HG03378 (cell line): ENCODE data around the gene CAPSL.
"Not testable (repeated sequence)": the region's sequence is repeated elsewhere in the genome, so short reads cannot be mapped to it uniquely, and the experiment has no call there.

ENCODE experiments used
- ATAC-seq: cut with Tn5 transposase; IDR thresholded peaks from one replicate; pipeline ENCODE4 v1.9.1; 2021; ENCODE audit warnings: mild to moderate bottlenecking, moderate library complexity; ENCODE audit not compliant: unreplicated experiment

Gene CAPSL

DNA sequence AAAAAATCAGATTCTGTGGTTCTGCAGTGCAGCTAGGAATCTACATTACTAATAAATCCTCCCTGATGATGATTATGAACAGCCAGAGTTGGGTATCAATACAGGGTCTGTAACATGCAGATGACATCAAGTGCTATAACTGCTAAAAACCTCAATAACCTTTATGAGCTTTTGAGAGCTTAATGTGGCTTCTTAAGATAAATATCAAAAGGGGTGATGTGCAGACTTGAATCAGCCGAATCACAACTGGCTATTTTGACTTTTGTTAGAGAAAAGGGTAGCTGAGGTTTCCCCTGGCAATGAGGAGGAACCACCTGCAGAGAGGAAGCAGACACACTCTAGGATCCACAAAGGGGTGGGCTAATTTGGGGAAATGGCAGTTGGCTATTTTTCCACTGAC, 30.2 kb downstream of the CAPSL start:
- no peak for ATAC-seq

- peak; percentile 54 for ATAC-seq
Observed at GRCh38 chr5:35904443-35905132, 33.8 kb downstream of the CAPSL start.

GRCh38 chr5:35903631-35904203, 34.7 kb downstream of the CAPSL start:
- ATAC-seq, result no peak

DNA sequence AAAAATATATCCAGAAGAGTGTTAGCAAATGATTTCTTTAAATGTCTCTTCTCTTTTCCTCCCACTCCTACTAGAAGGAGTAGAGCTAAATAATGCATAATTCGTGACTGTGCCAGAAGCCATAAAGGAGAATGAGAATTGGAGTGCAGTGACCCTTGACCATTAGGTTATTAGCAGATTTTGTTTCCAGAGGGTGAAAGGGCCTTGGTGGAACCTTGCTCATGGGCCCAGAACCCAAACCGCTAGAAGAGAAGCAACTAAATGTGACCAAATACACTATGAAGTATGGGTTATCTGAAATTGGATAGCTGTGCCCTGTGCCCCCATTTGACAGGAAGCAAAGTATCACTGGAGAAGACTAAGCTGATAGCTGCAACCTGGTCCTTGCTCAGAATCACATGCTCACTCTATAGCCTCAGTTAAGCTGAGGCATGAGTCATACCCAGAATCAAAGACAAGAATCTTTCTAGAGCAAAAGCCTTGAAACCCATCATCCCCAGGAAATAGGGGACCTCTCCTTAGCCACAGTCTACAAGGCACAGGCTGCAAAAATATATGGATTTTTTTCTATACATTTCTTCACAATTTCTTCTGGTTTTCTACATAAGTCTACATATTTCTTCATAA, 36.3 kb downstream of the CAPSL start:
- peak; percentile 71 for ATAC-seq

- no peak for ATAC-seq
Observed at GRCh38 chr5:35900972-35901695, 37.3 kb downstream of the CAPSL start.

GRCh38 chr5:35899800-35900199, 38.6 kb downstream of the CAPSL start:
- ATAC-seq, result no peak

- no peak for ATAC-seq
Observed at GRCh38 chr5:35898952-35899660, 39.3 kb downstream of the CAPSL start.

- ATAC-seq, result no peak
Observed at GRCh38 chr5:35894131-35894530, 44.3 kb downstream of the CAPSL start.

DNA sequence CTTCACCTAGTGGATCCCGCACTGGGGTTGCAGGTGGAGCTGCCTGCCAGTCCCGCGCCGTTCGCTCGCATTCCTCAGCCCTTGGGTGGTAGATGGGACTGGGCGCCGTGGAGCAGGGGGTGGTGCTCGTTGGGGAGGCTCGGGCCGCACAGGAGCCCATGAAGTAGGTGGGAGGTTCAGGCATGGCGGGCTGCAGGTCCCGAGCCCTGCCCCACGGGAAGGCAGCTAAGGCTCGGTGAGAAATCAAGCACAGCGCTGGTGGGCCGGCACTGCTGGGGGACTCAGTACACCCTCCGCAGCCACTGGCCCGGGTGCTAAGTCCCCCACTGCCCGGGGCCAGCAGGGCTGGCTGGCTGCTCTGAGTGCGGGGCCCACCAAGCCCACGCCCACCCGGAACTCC, 45.6 kb downstream of the CAPSL start:
- not testable (repeated sequence) for ATAC-seq

DNA sequence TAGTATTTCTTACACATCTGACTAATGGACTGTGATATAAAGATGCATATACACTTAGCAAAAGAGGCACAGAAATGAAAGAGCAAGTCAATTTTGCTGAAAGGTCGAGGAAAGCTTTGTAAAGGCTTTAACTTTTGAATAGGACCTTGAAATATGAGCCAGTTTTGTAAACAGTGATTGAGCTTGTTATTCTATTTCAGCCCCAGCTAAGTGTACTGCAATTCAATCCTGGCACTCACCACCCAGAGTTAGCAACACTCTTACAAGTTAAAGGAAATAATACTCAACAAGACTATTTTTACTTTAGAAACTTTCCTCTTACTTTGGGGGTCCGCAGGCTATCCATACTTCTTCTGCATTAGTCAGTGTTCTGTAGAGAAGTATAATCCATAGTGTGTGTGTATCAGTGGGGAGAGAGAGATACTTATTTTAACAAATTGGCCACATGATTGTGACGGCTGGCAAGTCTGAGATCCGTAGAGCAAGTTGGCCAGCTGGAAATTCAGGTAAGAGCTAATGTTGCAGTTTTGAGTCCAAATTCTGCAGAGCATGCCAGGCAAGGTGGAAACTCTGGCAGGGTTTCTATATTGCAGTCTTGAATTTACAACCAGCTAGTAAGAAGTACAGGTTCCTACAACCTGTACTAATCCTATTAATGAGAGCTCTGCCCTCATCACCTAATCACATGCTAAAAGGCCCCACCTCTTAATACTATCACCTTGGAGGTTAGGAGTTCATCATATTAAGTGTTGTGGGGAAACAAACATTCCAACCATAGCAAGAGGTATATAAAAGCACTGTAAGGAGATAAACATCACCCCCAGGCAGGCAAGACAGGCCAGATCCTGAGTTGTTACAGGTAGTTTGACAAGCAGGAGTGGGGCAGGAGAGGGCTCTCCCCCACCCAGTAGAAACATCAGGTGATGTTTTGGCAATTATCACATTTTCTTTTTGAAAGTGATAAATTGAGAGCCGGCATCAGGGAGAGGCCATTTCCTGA, 48.1 kb downstream of the CAPSL start:
- ATAC-seq, result no peak

DNA sequence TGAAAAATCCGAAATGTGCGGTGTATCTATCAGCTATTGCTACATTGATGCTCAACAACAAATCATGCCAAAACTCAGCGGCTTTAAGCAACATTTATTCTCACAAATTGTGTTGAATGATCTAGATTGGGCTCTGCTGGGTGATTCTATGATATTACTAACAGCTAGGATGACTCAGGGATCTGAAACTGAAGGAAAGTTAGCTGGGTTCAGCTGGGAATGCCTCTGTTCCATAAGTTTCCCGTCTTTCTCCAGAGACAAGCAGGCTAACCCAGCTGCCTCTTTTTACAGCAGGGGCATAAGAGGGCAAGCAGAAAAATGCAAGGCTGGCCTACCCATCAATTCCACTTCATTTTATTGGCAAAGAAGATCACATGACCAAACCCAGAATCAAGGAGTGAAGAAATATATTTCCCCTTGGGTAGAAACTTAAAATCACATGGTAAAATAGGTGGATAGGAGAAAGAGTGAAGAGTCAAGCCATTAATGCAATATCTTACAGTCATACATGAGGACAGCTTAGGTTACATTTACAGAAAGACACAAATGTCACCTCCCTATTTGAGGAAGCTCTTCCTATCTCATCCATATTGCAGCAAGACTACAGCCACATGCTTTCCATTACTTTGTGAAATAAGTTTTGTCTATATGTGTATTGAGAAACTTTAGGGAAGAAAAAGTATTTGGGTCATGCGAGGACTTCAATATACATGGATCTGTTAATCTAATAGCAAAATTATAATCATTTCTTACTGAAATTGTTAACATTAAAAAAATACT, 50.9 kb downstream of the CAPSL start:
- ATAC-seq, result no peak

- ATAC-seq, result no peak
Observed at GRCh38 chr5:35886381-35886780, 52.0 kb downstream of the CAPSL start.

GRCh38 chr5:35884773-35885172, 53.6 kb downstream of the CAPSL start:
- no peak for ATAC-seq

GRCh38 chr5:35884191-35884769, 54.1 kb downstream of the CAPSL start:
- peak; percentile 61 for ATAC-seq

DNA sequence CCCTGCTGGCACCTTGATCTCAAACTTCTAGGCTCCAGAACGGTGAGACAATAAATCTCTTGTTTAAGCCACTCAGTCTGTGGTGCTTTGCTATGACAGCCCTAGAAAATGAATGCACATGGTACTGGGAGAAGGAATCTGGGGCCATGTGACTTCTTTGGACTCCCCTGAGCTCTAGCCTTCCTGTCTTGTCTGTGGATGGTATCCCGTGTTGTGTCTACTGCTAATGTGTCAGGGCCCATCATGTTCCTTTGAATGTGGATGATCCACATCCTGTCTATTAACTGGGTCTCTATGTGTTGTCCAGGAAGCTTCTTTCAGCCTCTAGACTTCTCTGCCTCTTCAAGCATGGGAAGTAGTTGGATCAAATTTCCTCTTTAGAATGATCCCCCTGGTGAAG, 56.7 kb downstream of the CAPSL start:
- no peak for ATAC-seq

DNA sequence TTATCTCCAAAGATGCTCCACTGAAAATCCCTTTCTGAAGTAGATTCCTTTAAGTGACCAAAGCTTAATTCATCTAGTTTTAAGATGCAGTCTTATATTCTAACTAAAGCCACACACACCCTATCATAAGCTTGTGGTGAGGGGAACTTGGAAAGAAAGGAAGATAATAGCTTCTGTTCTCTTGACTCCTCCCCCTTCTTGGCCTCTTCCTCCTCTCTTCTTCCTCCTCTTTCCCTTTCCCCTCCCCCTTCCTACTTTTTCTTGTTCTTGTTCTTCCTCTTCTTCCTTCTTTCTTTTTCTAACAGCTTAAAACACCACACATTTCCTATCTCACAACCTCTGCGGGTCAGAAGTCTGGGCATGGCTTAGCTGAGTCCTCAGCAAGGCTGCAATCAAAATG, 58.3 kb downstream of the CAPSL start:
- no peak for ATAC-seq

GRCh38 chr5:35879649-35880048, 58.8 kb downstream of the CAPSL start:
- no peak for ATAC-seq

- no peak for ATAC-seq
Observed at GRCh38 chr5:35879096-35879495, 59.3 kb downstream of the CAPSL start.

GRCh38 chr5:35878079-35878478, 60.3 kb downstream of the CAPSL start:
- no peak for ATAC-seq
